Prostate gland (tissue), 2 donors: ENCODE data around the gene TBC1D5.

Experiments used
- CTCF ChIP-seq, 4 experiments: fragments of 200-600 bp in 2 of 4; fragments of 450-650 bp in 2 of 4; sonication (generic) in 2 of 4; IDR thresholded peaks; 1 replicate in 3 of 4; 2 replicates in 1 of 4; pipeline ENCODE4 v1.5.1; 2016 to 2019; ENCODE audit warnings: antibody characterized with exemption in 4 of 4, mild to moderate bottlenecking in 2 of 4, moderate library complexity in 2 of 4
- POLR2A ChIP-seq: fragments of 450-650 bp; IDR thresholded peaks from one replicate; pipeline ENCODE4 v1.6.1; 2016; ENCODE audit warnings: antibody characterized with exemption, mild to moderate bottlenecking

DNA sequence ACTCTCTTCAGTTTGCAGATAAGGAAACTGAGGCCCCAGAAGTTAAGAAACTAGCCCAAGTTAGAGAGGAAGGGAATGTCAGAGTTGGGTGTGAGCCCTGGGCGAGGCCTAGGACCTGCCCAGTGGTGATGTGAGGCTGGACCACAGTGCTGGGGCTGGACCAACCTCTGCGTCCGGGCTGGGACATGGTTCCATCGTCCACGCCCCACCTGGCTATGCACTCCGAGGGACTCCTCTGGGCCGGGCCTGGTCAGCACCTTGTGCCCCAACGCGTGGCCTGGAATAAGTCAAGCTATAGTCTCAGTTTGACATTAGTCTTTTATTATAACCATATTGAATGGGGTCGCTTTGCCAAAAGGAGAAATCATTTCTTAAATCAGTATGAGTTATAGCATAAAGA is 585.6 kb downstream of the TBC1D5 start:
- TF ChIP-seq POLR2A (no peak), CTCF (IDR thresholded peaks at IDR 0.05) (no peak)
